Stromal cell of bone marrow (primary cell): ENCODE data around the gene CHSY3.
A peak's percentile ranks its signal among the peaks of the same experiment; 100 is the strongest.

Source experiments
- DNase-seq: peaks from one replicate; pipeline ENCODE4 v3.0.0-alpha.2; 2012; ENCODE audit warnings: low read depth

CHSY3 gene

GRCh38 chr5:130096483-130096882 is 192.2 kb downstream of the CHSY3 start:
- no peak for DNase-seq

- DNase-seq = no peak
These were observed 194.7 kb downstream of the CHSY3 start for GRCh38 chr5:130099008-130099407.

GRCh38 chr5:130102375-130102774 is 198.1 kb downstream of the CHSY3 start:
- no peak for DNase-seq

GRCh38 chr5:130102960-130103359 is 198.7 kb downstream of the CHSY3 start:
- DNase-seq = no peak

GRCh38 chr5:130104895-130105688 is 200.8 kb downstream of the CHSY3 start:
- DNase-seq = peak; percentile 16

- no peak for DNase-seq
These were observed 202.2 kb downstream of the CHSY3 start for GRCh38 chr5:130106480-130106879.

- DNase-seq = peak; percentile 24
These were observed 204.9 kb downstream of the CHSY3 start for GRCh38 chr5:130109152-130109551.

- no peak for DNase-seq
These were observed 206.1 kb downstream of the CHSY3 start for GRCh38 chr5:130110328-130110727.

- DNase-seq = no peak
These were observed 207.5 kb downstream of the CHSY3 start for GRCh38 chr5:130111746-130112145.

GRCh38 chr5:130112246-130112645 is 208.0 kb downstream of the CHSY3 start:
- DNase-seq = no peak

- DNase-seq = no peak
These were observed 211.4 kb downstream of the CHSY3 start for GRCh38 chr5:130115686-130116085.

- no peak for DNase-seq
These were observed 212.2 kb downstream of the CHSY3 start for GRCh38 chr5:130116462-130116861.

- DNase-seq = no peak
These were observed 212.7 kb downstream of the CHSY3 start for GRCh38 chr5:130116972-130117371.

GRCh38 chr5:130126746-130127145 is 222.5 kb downstream of the CHSY3 start:
- peak; percentile 41 for DNase-seq

GRCh38 chr5:130135506-130135905 is 231.2 kb downstream of the CHSY3 start:
- DNase-seq = peak; percentile 77

- no peak for DNase-seq
These were observed 232.0 kb downstream of the CHSY3 start for GRCh38 chr5:130136300-130136699.

GRCh38 chr5:130137681-130138080 is 233.4 kb downstream of the CHSY3 start:
- no peak for DNase-seq

- no peak for DNase-seq
These were observed 234.3 kb downstream of the CHSY3 start for GRCh38 chr5:130138406-130139045.

- no peak for DNase-seq
These were observed 237.5 kb downstream of the CHSY3 start for GRCh38 chr5:130141659-130142320.

- no peak for DNase-seq
These were observed 247.0 kb downstream of the CHSY3 start for GRCh38 chr5:130151239-130151638.

GRCh38 chr5:130155345-130156011 is 251.2 kb downstream of the CHSY3 start:
- DNase-seq = no peak

GRCh38 chr5:130158036-130158435 is 253.8 kb downstream of the CHSY3 start:
- DNase-seq = no peak

- DNase-seq = no peak
These were observed 255.7 kb downstream of the CHSY3 start for GRCh38 chr5:130159968-130160367.
